ENCODE data around the gene MINDY4B. TPM values are rescaled to one million over a fixed set of nuclear protein-coding genes. Genes with fewer than 3 reads are reported as not detected.

The MINDY4B gene
- total and polyA plus RNA-seq, 7 experiments from 2014 or later, result not detected

DNA sequence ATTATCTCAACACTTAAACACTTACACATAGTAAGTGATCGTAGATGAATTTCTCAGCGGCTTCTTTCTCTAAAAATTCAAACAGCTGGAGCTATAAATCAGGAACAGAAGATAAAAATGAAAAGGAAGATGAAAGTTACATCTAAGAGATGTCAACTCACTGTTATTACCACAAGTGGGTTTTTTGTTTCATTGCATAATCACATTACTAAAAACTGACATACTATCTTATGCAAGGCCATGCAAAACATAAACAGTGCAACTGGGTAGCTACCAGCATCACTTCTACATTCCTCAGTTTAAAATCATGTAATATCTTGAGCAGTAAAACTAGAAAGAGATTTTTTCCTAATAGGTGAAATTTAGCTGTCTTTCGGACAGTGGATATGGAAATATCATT is 14.9 kb downstream of the MINDY4B start:
- Mint-ChIP-seq H3K27ac (no peak overlapping the region), H3K27me3 (peaks cover 16 to 24% (median 19%) of the 10 kb centered on the region in 5 donors), H3K4me3 (no peak overlapping the region), H3K9me3 (peaks cover 0 to 5% (median 3%) of the 10 kb centered on the region in 11 donors), H3K36me3 (peaks cover 0 to 4% (median 0%) of the 10 kb centered on the region in 5 donors), H3K4me1 (peaks cover 0 to 2% (median 0%) of the 10 kb centered on the region in 7 donors)
- ChIA-PET POLR2A (no interaction called here), CTCF (no interaction called here)
- ATAC-seq, result peak; percentile 78
- intact Hi-C loops (cut with micrococcal nuclease), result no loop called here
- H3K9me3 ChIP-seq (ENCODE audit: control insufficient read depth in 2 of 3, low read length in 3 of 3), result no peaks in the 10 kb centered on the region
- H3K27ac ChIP-seq (ENCODE audit: low read depth, low read length), result no peak overlapping the region
- H3K36me3 ChIP-seq (ENCODE audit: control insufficient read depth in 2 of 3, insufficient read depth in 3 of 3, low read length in 3 of 3), result no peaks in the 10 kb centered on the region
- no peak overlapping the region for H3K4me3 ChIP-seq (ENCODE audit: low read length)
- no peaks in the 10 kb centered on the region for H3K27me3 ChIP-seq (ENCODE audit: control insufficient read depth in 2 of 2, insufficient read depth in 2 of 2, low read length in 2 of 2)
- H3K4me1 ChIP-seq (ENCODE audit: control insufficient read depth in 2 of 2, insufficient read depth in 2 of 2, low read length in 2 of 2), result no peaks in the 10 kb centered on the region
- no peak for DNase-seq

DNA sequence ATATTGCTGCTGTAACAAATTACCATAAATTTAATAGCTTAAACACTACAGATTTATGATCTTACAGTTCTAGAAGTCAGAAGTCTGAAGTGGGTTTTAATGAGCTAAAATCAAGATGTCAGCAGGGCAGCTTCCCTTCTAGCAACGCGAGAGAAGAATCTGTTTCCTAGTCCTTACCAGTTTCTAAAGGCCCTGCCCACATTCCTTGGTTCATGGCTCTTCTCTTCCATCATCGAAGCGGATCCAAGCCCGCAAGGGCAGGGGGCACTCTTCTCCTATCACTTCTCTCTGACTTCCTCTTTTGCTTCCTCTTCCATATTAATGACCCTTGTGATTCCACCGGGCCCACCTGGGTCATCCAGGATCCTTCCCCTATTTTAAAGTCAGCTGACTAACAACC is 16.1 kb downstream of the MINDY4B start:
- Mint-ChIP-seq H3K36me3 (peaks cover 0 to 4% (median 0%) of the 10 kb centered on the region in 5 donors), H3K27ac (no peak overlapping the region), H3K4me3 (no peak overlapping the region), H3K4me1 (peaks cover 0 to 2% (median 0%) of the 10 kb centered on the region in 7 donors), H3K9me3 (peaks cover 0 to 5% (median 3%) of the 10 kb centered on the region in 11 donors), H3K27me3 (peaks cover 16 to 29% (median 23%) of the 10 kb centered on the region in 5 donors)
- H3K4me3 ChIP-seq (ENCODE audit: low read length), result no peak overlapping the region
- no peaks in the 10 kb centered on the region for H3K36me3 ChIP-seq (ENCODE audit: control insufficient read depth in 2 of 3, insufficient read depth in 3 of 3, low read length in 3 of 3)
- intact Hi-C loops (cut with micrococcal nuclease), result no loop called here
- H3K27me3 ChIP-seq (ENCODE audit: control insufficient read depth in 2 of 2, insufficient read depth in 2 of 2, low read length in 2 of 2), result no peaks in the 10 kb centered on the region
- no peaks in the 10 kb centered on the region for H3K9me3 ChIP-seq (ENCODE audit: control insufficient read depth in 2 of 3, low read length in 3 of 3)
- ChIA-PET CTCF (no interaction called here), POLR2A (no interaction called here)
- H3K4me1 ChIP-seq (ENCODE audit: control insufficient read depth in 2 of 2, insufficient read depth in 2 of 2, low read length in 2 of 2), result no peaks in the 10 kb centered on the region
- DNase-seq, result no peak
- peak; percentile 32 for ATAC-seq
- H3K27ac ChIP-seq (ENCODE audit: low read depth, low read length), result no peak overlapping the region

DNA sequence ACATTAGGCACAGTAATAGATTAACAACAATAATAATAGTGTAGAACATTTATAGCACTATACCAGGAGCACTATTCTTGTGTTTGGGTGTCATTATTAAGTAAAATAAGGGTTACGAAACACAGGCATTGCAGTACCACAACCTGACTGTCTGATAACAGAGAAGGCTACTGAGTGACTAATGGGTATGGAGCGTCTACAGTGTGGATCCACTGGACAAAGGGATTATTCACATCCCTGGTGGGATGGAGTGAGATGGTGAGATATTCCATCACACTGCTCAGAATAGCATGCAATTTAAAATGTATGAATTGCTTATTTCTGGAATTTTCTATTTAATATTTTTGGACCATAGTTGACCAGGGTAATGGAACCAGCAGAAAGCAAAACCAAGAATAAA is 18.2 kb downstream of the MINDY4B start:
- Histone ChIP-seq H3K27me3 (ENCODE audit: control insufficient read depth in 2 of 2, insufficient read depth in 2 of 2, low read length in 2 of 2) (no peaks in the 10 kb centered on the region), H3K27ac (ENCODE audit: low read depth, low read length) (no peak overlapping the region), H3K4me3 (ENCODE audit: low read length) (no peak overlapping the region), H3K9me3 (ENCODE audit: control insufficient read depth in 2 of 3, low read length in 3 of 3) (no peaks in the 10 kb centered on the region), H3K4me1 (ENCODE audit: control insufficient read depth in 2 of 2, insufficient read depth in 2 of 2, low read length in 2 of 2) (no peaks in the 10 kb centered on the region), H3K36me3 (ENCODE audit: control insufficient read depth in 2 of 3, insufficient read depth in 3 of 3, low read length in 3 of 3) (no peaks in the 10 kb centered on the region)
- Mint-ChIP-seq H3K9me3 (peaks cover 0 to 5% (median 3%) of the 10 kb centered on the region in 11 donors), H3K36me3 (peaks cover 0 to 4% (median 0%) of the 10 kb centered on the region in 5 donors), H3K4me1 (peaks cover 0 to 2% (median 0%) of the 10 kb centered on the region in 7 donors), H3K27me3 (peaks cover 16 to 34% (median 27%) of the 10 kb centered on the region in 5 donors), H3K27ac (no peak overlapping the region), H3K4me3 (no peak overlapping the region)
- ChIA-PET CTCF (no interaction called here), POLR2A (no interaction called here)
- intact Hi-C loops (cut with micrococcal nuclease), result no loop called here
- ATAC-seq (no peak), DNase-seq (no peak)

DNA sequence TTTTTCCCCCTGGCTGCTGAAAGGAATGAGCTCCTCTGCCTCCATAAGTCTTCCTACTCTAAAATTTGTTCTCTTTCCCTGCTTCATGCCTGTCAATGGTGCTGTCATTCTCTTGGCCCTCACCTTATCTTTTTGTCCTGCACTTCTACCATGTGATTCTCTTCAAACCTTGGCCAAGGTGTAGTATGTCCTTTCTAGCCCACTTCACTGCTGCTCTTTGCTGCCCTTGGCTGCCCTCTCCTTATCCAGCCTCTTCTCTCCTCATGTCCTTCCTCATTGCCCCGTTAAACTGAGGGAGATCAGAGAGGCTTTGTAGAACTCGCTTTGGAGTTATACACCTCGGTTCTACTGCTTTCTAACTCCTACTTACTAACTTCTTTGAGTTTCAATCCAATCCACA is 19.7 kb downstream of the MINDY4B start:
- intact Hi-C loops (cut with micrococcal nuclease), result no loop called here
- no peaks in the 10 kb centered on the region for H3K36me3 ChIP-seq (ENCODE audit: control insufficient read depth in 2 of 3, insufficient read depth in 3 of 3, low read length in 3 of 3)
- H3K4me1 ChIP-seq (ENCODE audit: control insufficient read depth in 2 of 2, insufficient read depth in 2 of 2, low read length in 2 of 2), result no peaks in the 10 kb centered on the region
- H3K9me3 ChIP-seq (ENCODE audit: control insufficient read depth in 2 of 3, low read length in 3 of 3), result no peaks in the 10 kb centered on the region
- DNase-seq (no peak), ATAC-seq (no peak)
- H3K4me3 ChIP-seq (ENCODE audit: low read length), result no peak overlapping the region
- Mint-ChIP-seq H3K4me1 (peaks cover 0 to 2% (median 0%) of the 10 kb centered on the region in 7 donors), H3K27ac (no peak overlapping the region), H3K9me3 (peaks cover 0 to 5% (median 3%) of the 10 kb centered on the region in 11 donors), H3K36me3 (peaks cover 0 to 4% (median 0%) of the 10 kb centered on the region in 5 donors), H3K27me3 (peaks cover 16 to 39% (median 22%) of the 10 kb centered on the region in 5 donors), H3K4me3 (no peak overlapping the region)
- ChIA-PET CTCF (no interaction called here), POLR2A (no interaction called here)
- no peak overlapping the region for H3K27ac ChIP-seq (ENCODE audit: low read depth, low read length)
- H3K27me3 ChIP-seq (ENCODE audit: control insufficient read depth in 2 of 2, insufficient read depth in 2 of 2, low read length in 2 of 2), result no peaks in the 10 kb centered on the region

DNA sequence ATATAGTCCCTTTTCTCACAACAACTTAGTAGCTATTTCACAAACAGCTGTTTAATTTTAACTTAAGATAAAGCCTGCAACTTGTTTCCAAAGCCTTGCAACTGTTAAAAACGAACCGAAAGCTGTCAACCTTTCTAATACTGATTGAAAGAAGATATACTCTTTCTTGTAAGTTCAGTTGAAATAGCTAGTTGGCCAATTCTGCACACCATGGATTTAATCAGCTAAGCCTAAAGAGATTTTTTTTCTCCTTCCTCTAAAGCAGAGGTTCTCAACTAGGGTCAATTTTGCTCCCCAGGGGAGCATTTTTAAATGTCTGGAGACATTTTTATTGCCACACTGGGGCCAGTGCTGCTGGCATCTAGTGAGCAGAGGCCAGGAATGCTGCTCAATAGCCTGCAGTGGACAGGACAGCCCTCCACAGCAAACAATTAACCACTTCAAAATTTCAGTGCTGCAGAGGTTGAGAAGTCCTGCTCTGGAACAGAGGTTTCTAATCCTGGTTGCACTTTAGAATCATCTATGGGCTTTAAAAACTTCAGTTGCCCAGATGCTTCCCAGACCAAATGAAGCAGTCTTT is 26.2 kb downstream of the MINDY4B start:
- POLR2A ChIA-PET, result no interaction called here
- Histone ChIP-seq H3K4me1 (ENCODE audit: control insufficient read depth in 2 of 2, insufficient read depth in 2 of 2, low read length in 2 of 2) (no peaks in the 10 kb centered on the region), H3K9me3 (ENCODE audit: control insufficient read depth in 2 of 3, low read length in 3 of 3) (no peaks in the 10 kb centered on the region), H3K36me3 (ENCODE audit: control insufficient read depth in 2 of 3, insufficient read depth in 3 of 3, low read length in 3 of 3) (no peaks in the 10 kb centered on the region), H3K27me3 (ENCODE audit: control insufficient read depth in 2 of 2, insufficient read depth in 2 of 2, low read length in 2 of 2) (no peaks in the 10 kb centered on the region), H3K27ac (ENCODE audit: low read depth, low read length) (no peak overlapping the region), H3K4me3 (ENCODE audit: low read length) (no peak overlapping the region)
- H3K4me1 Mint-ChIP-seq, result no peaks in the 10 kb centered on the region
- H3K4me3 Mint-ChIP-seq, result no peak overlapping the region
- no peaks in the 10 kb centered on the region for H3K36me3 Mint-ChIP-seq
- intact Hi-C loops (cut with micrococcal nuclease), result no loop called here
- H3K27ac Mint-ChIP-seq, result no peak overlapping the region
- DNase-seq (no peak), ATAC-seq (no peak)
- H3K27me3 Mint-ChIP-seq, result peaks cover 0 to 16% (median 2%) of the 10 kb centered on the region in 5 donors
- CTCF ChIA-PET, result no interaction called here
- H3K9me3 Mint-ChIP-seq, result no peaks in the 10 kb centered on the region

DNA sequence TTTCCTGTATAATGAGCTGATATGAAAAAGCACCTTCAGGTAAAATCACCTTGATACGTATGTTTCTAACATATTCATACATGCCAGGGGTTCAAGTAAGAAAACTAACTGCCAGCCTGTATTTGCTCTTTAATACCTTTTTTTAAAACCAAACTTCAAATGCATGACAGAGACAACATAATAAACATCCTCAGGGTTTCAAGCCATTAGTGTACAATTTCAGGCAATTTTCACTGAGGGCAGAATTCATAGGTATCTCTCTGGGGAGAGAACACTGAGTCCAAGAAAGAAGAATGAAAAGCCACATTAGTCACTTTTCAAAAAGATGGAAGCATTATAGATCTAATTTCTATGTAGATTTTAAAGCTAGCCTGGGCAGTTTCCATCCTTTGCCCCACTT is 26.9 kb downstream of the MINDY4B start:
- intact Hi-C loops (cut with micrococcal nuclease), result no loop called here
- DNase-seq, result no peak
- Histone ChIP-seq H3K27me3 (ENCODE audit: control insufficient read depth in 2 of 2, insufficient read depth in 2 of 2, low read length in 2 of 2) (no peaks in the 10 kb centered on the region), H3K36me3 (ENCODE audit: control insufficient read depth in 2 of 3, insufficient read depth in 3 of 3, low read length in 3 of 3) (no peaks in the 10 kb centered on the region), H3K27ac (ENCODE audit: low read depth, low read length) (no peak overlapping the region), H3K4me3 (ENCODE audit: low read length) (no peak overlapping the region), H3K9me3 (ENCODE audit: control insufficient read depth in 2 of 3, low read length in 3 of 3) (no peaks in the 10 kb centered on the region), H3K4me1 (ENCODE audit: control insufficient read depth in 2 of 2, insufficient read depth in 2 of 2, low read length in 2 of 2) (no peaks in the 10 kb centered on the region)
- Mint-ChIP-seq H3K27ac (no peak overlapping the region), H3K4me3 (no peak overlapping the region), H3K4me1 (no peaks in the 10 kb centered on the region), H3K9me3 (no peaks in the 10 kb centered on the region), H3K36me3 (no peaks in the 10 kb centered on the region), H3K27me3 (peaks cover 0 to 10% (median 0%) of the 10 kb centered on the region in 5 donors)
- ChIA-PET POLR2A (no interaction called here), CTCF (no interaction called here)
- ATAC-seq, result no peak

DNA sequence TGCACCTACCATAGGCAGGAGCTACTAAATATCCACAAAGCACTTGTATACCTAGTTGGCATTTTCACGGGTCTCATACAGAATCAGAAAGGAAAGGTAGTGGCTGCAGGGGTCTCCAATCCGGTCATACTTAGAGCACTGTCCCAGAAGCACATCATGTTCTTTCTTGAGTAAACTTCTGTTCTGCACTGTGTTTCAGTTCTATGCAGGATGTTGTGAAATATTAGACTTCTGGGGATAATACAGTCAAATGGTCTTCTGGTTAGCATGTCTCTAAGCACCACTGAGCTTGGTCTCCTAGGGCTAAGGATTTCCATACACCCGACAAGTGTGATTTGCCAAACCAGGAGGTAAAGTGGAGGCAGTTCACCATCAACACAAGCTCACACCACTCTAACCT is 27.9 kb downstream of the MINDY4B start:
- Mint-ChIP-seq H3K9me3 (no peaks in the 10 kb centered on the region), H3K27me3 (peaks cover 0 to 8% (median 0%) of the 10 kb centered on the region in 5 donors), H3K4me1 (no peaks in the 10 kb centered on the region), H3K36me3 (no peaks in the 10 kb centered on the region), H3K27ac (no peak overlapping the region), H3K4me3 (no peak overlapping the region)
- H3K9me3 ChIP-seq (ENCODE audit: control insufficient read depth in 2 of 3, low read length in 3 of 3), result no peaks in the 10 kb centered on the region
- no peak overlapping the region for H3K4me3 ChIP-seq (ENCODE audit: low read length)
- DNase-seq (no peak), ATAC-seq (no peak)
- intact Hi-C loops (cut with micrococcal nuclease), result no loop called here
- CTCF ChIA-PET, result no interaction called here
- H3K36me3 ChIP-seq (ENCODE audit: control insufficient read depth in 2 of 3, insufficient read depth in 3 of 3, low read length in 3 of 3), result no peaks in the 10 kb centered on the region
- POLR2A ChIA-PET, result no interaction called here
- no peaks in the 10 kb centered on the region for H3K27me3 ChIP-seq (ENCODE audit: control insufficient read depth in 2 of 2, insufficient read depth in 2 of 2, low read length in 2 of 2)
- H3K27ac ChIP-seq (ENCODE audit: low read depth, low read length), result no peak overlapping the region
- H3K4me1 ChIP-seq (ENCODE audit: control insufficient read depth in 2 of 2, insufficient read depth in 2 of 2, low read length in 2 of 2), result no peaks in the 10 kb centered on the region

Measured in naive thymus-derived CD4-positive, alpha-beta T cell (primary cell).